ENCODE results near the gene TPCN1.

TPCN1 gene

GRCh38 chr12:113180333-113180732, 40.9 kb upstream of the TPCN1 start:
- TF ChIP-seq CTCF (IDR thresholded peaks at IDR 0.05; ENCODE audit: control insufficient read depth, extremely low read depth, insufficient read depth): no peak
- DNase-seq (ENCODE audit: low read depth): no peak
- no peak overlapping the region for H3K4me3 ChIP-seq (ENCODE audit: low read depth, low read length)

GRCh38 chr12:113181975-113182374, 39.3 kb upstream of the TPCN1 start:
- H3K4me3 ChIP-seq (ENCODE audit: low read depth, low read length): no peak overlapping the region
- DNase-seq (ENCODE audit: low read depth): no peak
- TF ChIP-seq CTCF (IDR thresholded peaks at IDR 0.05; ENCODE audit: control insufficient read depth, extremely low read depth, insufficient read depth): no peak

GRCh38 chr12:113183030-113183589, 38.2 kb upstream of the TPCN1 start:
- no peak for TF ChIP-seq CTCF (IDR thresholded peaks at IDR 0.05; ENCODE audit: control insufficient read depth, extremely low read depth, insufficient read depth)
- DNase-seq (ENCODE audit: low read depth): no peak
- H3K4me3 ChIP-seq (ENCODE audit: low read depth, low read length): no peak overlapping the region

- no peak for DNase-seq (ENCODE audit: low read depth)
- no peak for TF ChIP-seq CTCF (IDR thresholded peaks at IDR 0.05; ENCODE audit: control insufficient read depth, extremely low read depth, insufficient read depth)
- peak overlapping the region; percentile 88 for H3K4me3 ChIP-seq (ENCODE audit: low read depth, low read length)
These were observed 37.0 kb upstream of the TPCN1 start for GRCh38 chr12:113184098-113184899.

GRCh38 chr12:113184900-113185179, 36.4 kb upstream of the TPCN1 start:
- peak overlapping the region; percentile 88 for H3K4me3 ChIP-seq (ENCODE audit: low read depth, low read length)
- TF ChIP-seq CTCF (IDR thresholded peaks at IDR 0.05; ENCODE audit: control insufficient read depth, extremely low read depth, insufficient read depth): no peak
- DNase-seq (ENCODE audit: low read depth): peak; percentile 57

- peak; percentile 56 for DNase-seq (ENCODE audit: low read depth)
- H3K4me3 ChIP-seq (ENCODE audit: low read depth, low read length): peak within 1 kb of the TSS; percentile 88
- no peak for TF ChIP-seq CTCF (IDR thresholded peaks at IDR 0.05; ENCODE audit: control insufficient read depth, extremely low read depth, insufficient read depth)
These were observed 35.9 kb upstream of the TPCN1 start, which contains the start of the genes DDX54 and RITA1 for GRCh38 chr12:113185180-113186032. Gene DDX54, minus strand, starts transcription at chr12:113185478. Its CDS starts 27 bp downstream, at chr12:113185451. Gene RITA1, plus strand, starts transcription at chr12:113185721. Its CDS starts 1,026 bp downstream, at chr12:113186747.

Data from LNCaP clone FGC (cell line).